Loucy (cell line): ENCODE results near the gene ZFP30.

ENCODE experiments used
- H2AFZ ChIP-seq: fragments of 200-600 bp; sonication (generic); 2 replicates; pipeline ENCODE4 v1.6.0; 2016; ENCODE audit warnings: antibody characterized with exemption, mild to moderate bottlenecking, low read length, moderate library complexity
- H3F3A ChIP-seq: fragments of 200-600 bp; 2 replicates; pipeline ENCODE4 v1.6.0; 2016; ENCODE audit warnings: antibody characterized with exemption, low read depth, mild to moderate bottlenecking
- H3K27me3 ChIP-seq: fragments of 200-600 bp; sonication (generic); 2 replicates; pipeline ENCODE4 v1.6.1; 2014; ENCODE audit warnings: low read length, mild to moderate bottlenecking; ENCODE audit not compliant: insufficient read depth, poor library complexity, severe bottlenecking
- H3K36me3 ChIP-seq: fragments of 200-600 bp; sonication (generic); 2 replicates; pipeline ENCODE4 v1.6.1; 2016; ENCODE audit warnings: low read length; ENCODE audit not compliant: insufficient read depth
- H3K4me1 ChIP-seq: fragments of 200-600 bp; sonication (generic); 2 replicates; pipeline ENCODE4 v1.5.1; 2014; ENCODE audit warnings: low read length, mild to moderate bottlenecking; ENCODE audit not compliant: insufficient read depth, poor library complexity, severe bottlenecking
- H3K4me2 ChIP-seq: fragments of 200-600 bp; sonication (generic); 2 replicates; pipeline ENCODE4 v1.6.0; 2014; ENCODE audit warnings: antibody characterized with exemption, low read length, low read depth, mild to moderate bottlenecking; ENCODE audit not compliant: poor library complexity, severe bottlenecking
- H3K4me3 ChIP-seq: fragments of 200-600 bp; sonication (generic); 2 replicates; pipeline ENCODE4 v1.5.1; 2014; ENCODE audit warnings: low read length, mild to moderate bottlenecking, mixed read lengths; ENCODE audit not compliant: poor library complexity, severe bottlenecking
- H3K79me2 ChIP-seq: fragments of 200-600 bp; sonication (generic); 2 replicates; pipeline ENCODE4 v1.6.1; 2014; ENCODE audit warnings: low read length; ENCODE audit not compliant: insufficient read depth
- H3K9ac ChIP-seq: fragments of 200-600 bp; sonication (generic); 2 replicates; pipeline ENCODE4 v1.6.0; 2014; ENCODE audit warnings: mild to moderate bottlenecking, low read depth, low read length, moderate library complexity; ENCODE audit not compliant: poor library complexity, severe bottlenecking
- H3K9me2 ChIP-seq: fragments of 200-600 bp; sonication (generic); replicated peaks from 2 replicates; pipeline ENCODE4 v1.6.1; 2016; ENCODE audit warnings: low read depth, low read length, mixed read lengths
- H3K9me3 ChIP-seq: fragments of 200-600 bp; sonication (generic); 2 replicates; pipeline ENCODE4 v1.6.1; 2014; ENCODE audit warnings: mild to moderate bottlenecking, antibody characterized with exemption, low read length, low read depth; ENCODE audit not compliant: insufficient read depth
- H4K20me1 ChIP-seq: fragments of 200-600 bp; sonication (generic); 2 replicates; pipeline ENCODE4 v1.6.0; 2014; ENCODE audit warnings: antibody characterized with exemption, low read length, mild to moderate bottlenecking; ENCODE audit not compliant: insufficient read depth, poor library complexity, severe bottlenecking
- EZH2phosphoT487 ChIP-seq: fragments of 200-600 bp; IDR thresholded peaks from 2 replicates; pipeline ENCODE4 v1.6.1; 2018; ENCODE audit warnings: antibody characterized with exemption, mild to moderate bottlenecking, moderate library complexity, borderline replicate concordance
- TF ChIP-seq, protein P1 (sequence below): fragments of 200-600 bp; sonication (generic); conservative IDR thresholded peaks from 2 replicates; pipeline ENCODE4 v1.5.1; 2014; ENCODE audit warnings: mild to moderate bottlenecking, antibody characterized with exemption, low read length

Gene ZFP30

GRCh38 chr19:37655301-37655688, at the start of gene ZFP30:
ZFP30 (minus strand) TSS chr19:37655465; CDS start chr19:37647822, 7,643 bp downstream.
- Histone ChIP-seq H3K9me3 (no peaks in the 10 kb centered on the region), H3K4me3 (peak within 1 kb of the TSS; percentile 92), H4K20me1 (peaks cover 19% of the 10 kb centered on the region), H3F3A (no peaks in the 10 kb centered on the region), H3K27me3 (no peaks in the 10 kb centered on the region), H2AFZ (peak within 1 kb of the TSS; percentile 97), H3K36me3 (no peaks in the 10 kb centered on the region), H3K9me2 (no peaks in the 10 kb centered on the region), H3K9ac (peak within 1 kb of the TSS; percentile 92), H3K4me1 (peaks cover 41% of the 10 kb centered on the region), H3K4me2 (peak within 1 kb of the TSS; percentile 96), H3K79me2 (peaks cover 45% of the 10 kb centered on the region)
- TF ChIP-seq, protein P1, sequence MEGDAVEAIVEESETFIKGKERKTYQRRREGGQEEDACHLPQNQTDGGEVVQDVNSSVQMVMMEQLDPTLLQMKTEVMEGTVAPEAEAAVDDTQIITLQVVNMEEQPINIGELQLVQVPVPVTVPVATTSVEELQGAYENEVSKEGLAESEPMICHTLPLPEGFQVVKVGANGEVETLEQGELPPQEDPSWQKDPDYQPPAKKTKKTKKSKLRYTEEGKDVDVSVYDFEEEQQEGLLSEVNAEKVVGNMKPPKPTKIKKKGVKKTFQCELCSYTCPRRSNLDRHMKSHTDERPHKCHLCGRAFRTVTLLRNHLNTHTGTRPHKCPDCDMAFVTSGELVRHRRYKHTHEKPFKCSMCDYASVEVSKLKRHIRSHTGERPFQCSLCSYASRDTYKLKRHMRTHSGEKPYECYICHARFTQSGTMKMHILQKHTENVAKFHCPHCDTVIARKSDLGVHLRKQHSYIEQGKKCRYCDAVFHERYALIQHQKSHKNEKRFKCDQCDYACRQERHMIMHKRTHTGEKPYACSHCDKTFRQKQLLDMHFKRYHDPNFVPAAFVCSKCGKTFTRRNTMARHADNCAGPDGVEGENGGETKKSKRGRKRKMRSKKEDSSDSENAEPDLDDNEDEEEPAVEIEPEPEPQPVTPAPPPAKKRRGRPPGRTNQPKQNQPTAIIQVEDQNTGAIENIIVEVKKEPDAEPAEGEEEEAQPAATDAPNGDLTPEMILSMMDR: no peak
- TF ChIP-seq EZH2phosphoT487: no peak

DNA sequence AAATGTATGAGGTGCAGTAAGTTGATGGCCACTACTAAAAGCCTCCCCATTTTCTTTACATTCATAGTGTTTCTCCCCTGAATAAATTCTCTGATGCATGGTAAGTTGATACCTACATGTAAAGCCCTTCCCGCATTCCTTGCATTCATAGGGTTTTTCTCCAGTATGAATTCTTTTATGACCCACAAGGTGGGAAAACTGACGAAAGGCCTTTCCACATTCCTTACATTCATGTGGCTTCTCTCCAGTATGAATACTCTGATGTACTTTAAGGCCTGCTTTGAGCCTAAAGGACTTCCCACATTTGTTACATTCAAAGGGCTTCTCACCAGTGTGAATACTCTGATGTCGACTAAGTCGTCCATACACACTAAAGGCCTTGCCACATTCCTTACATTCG, 43.8 kb upstream of the ZFP30 start:
- Histone ChIP-seq H3K9me3 (no peaks in the 10 kb centered on the region), H3K9ac (no peak overlapping the region), H3K27me3 (no peaks in the 10 kb centered on the region), H4K20me1 (no peaks in the 10 kb centered on the region), H3K36me3 (peaks cover 16% of the 10 kb centered on the region), H3K4me2 (no peak overlapping the region), H3K79me2 (no peaks in the 10 kb centered on the region), H3F3A (no peaks in the 10 kb centered on the region), H2AFZ (no peak overlapping the region), H3K4me1 (no peaks in the 10 kb centered on the region), H3K4me3 (no peak overlapping the region), H3K9me2 (no peaks in the 10 kb centered on the region)
- no peak for TF ChIP-seq EZH2phosphoT487
- TF ChIP-seq, protein P1: no peak

- H3K9ac ChIP-seq: no peak overlapping the region
- no peaks in the 10 kb centered on the region for H3K4me1 ChIP-seq
- no peaks in the 10 kb centered on the region for H3K9me3 ChIP-seq
- no peak overlapping the region for H3K4me2 ChIP-seq
- TF ChIP-seq, protein P1: no peak
- TF ChIP-seq EZH2phosphoT487: no peak
- no peak overlapping the region for H2AFZ ChIP-seq
- H4K20me1 ChIP-seq: no peaks in the 10 kb centered on the region
- H3K27me3 ChIP-seq: no peaks in the 10 kb centered on the region
- H3K4me3 ChIP-seq: no peak overlapping the region
- H3K36me3 ChIP-seq: peaks cover 16% of the 10 kb centered on the region
- H3K79me2 ChIP-seq: no peaks in the 10 kb centered on the region
- no peaks in the 10 kb centered on the region for H3F3A ChIP-seq
- H3K9me2 ChIP-seq: no peaks in the 10 kb centered on the region
Measured at GRCh38 chr19:37698216-37698615, 43.0 kb upstream of the ZFP30 start.
